ENCODE measurements around the gene C1QL1.

DNA sequence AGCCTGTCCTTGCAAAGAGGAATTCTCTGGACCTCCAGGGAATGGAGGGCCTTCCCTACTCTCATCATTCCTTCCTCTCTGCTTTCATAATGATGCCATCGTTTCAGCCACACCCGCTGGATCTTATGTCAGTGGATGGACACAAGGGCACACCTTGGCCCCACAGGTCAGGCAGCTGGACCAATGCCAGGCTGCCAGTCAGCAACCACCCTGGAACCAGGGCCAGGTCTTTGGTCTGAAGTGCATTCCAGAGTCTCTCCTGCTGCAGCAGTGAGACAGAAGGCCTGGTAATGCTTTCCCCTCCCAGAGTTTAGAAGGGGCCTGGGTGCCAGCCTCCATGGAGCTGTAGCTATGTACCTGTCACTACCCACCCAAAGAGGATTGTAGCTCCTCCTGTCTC, 7.4 kb downstream of the C1QL1 start:
- TF ChIP-seq SUZ12 (IDR thresholded peaks at IDR 0.05; ENCODE audit: extremely low read depth, insufficient read depth, insufficient read length) (no peak), ZNF274 (IDR thresholded peaks at IDR 0.05; ENCODE audit: low read depth, low read length) (no peak), YY1 (IDR thresholded peaks at IDR 0.05; ENCODE audit: insufficient read depth, insufficient read length) (no peak)
